GM06990 (cell line): Measurements from ENCODE around the gene AK1.
"Not testable (repeated sequence)": the region's sequence is repeated elsewhere in the genome, so short reads cannot be mapped to it uniquely, and the experiment has no call there.

Experiments used
- DNase-seq: peaks from one replicate; pipeline ENCODE4 v3.0.0-alpha.2; 2011; ENCODE audit not compliant: insufficient read length; ENCODE audit errors: extremely low read depth
- H3K27me3 ChIP-seq: replicated peaks from 2 replicates; pipeline ENCODE4 v1.6.0; 2011; ENCODE audit warnings: low read length; ENCODE audit not compliant: control insufficient read depth, insufficient read depth
- H3K36me3 ChIP-seq: 2 replicates; pipeline ENCODE4 v1.5.1; 2011; ENCODE audit warnings: low read length; ENCODE audit not compliant: control insufficient read depth, insufficient read depth
- H3K4me3 ChIP-seq: replicated peaks from 2 replicates; pipeline ENCODE4 v1.5.1; 2011; ENCODE audit warnings: low read depth, mild to moderate bottlenecking, control low read depth, low read length
- TF ChIP-seq, protein P1 (sequence below): IDR thresholded peaks from 2 replicates; pipeline ENCODE4 v1.5.1; 2011; ENCODE audit warnings: low read length, control low read depth, mild to moderate bottlenecking, inconsistent platforms; ENCODE audit not compliant: insufficient read depth, poor library complexity, severe bottlenecking

AK1 gene

DNA sequence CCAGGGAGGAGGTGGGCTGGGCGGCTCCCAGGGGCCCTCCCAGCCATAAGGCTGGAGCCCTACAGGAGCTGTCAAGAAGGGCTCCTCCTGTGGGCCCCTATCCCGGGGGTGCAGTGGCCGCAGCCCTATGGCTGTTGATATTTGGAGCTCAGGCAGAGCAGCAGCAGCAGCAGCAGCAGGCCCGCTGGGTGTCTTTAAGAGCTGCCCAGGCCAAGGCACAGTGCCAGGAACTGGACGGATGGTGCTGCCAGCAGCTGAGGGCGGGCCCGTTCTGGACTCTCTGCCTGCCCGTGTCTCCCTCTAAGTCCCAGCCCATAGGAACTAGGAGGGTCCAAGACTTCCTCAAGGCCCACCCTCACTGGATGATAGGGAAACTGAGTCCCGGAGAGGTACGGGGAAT is 3.6 kb downstream of the AK1 start:
- Histone ChIP-seq H3K27me3 (no peaks in the 10 kb centered on the region), H3K36me3 (no peaks in the 10 kb centered on the region), H3K4me3 (no peak overlapping the region)
- TF ChIP-seq, protein P1, sequence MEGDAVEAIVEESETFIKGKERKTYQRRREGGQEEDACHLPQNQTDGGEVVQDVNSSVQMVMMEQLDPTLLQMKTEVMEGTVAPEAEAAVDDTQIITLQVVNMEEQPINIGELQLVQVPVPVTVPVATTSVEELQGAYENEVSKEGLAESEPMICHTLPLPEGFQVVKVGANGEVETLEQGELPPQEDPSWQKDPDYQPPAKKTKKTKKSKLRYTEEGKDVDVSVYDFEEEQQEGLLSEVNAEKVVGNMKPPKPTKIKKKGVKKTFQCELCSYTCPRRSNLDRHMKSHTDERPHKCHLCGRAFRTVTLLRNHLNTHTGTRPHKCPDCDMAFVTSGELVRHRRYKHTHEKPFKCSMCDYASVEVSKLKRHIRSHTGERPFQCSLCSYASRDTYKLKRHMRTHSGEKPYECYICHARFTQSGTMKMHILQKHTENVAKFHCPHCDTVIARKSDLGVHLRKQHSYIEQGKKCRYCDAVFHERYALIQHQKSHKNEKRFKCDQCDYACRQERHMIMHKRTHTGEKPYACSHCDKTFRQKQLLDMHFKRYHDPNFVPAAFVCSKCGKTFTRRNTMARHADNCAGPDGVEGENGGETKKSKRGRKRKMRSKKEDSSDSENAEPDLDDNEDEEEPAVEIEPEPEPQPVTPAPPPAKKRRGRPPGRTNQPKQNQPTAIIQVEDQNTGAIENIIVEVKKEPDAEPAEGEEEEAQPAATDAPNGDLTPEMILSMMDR: no peak
- DNase-seq: no peak

DNA sequence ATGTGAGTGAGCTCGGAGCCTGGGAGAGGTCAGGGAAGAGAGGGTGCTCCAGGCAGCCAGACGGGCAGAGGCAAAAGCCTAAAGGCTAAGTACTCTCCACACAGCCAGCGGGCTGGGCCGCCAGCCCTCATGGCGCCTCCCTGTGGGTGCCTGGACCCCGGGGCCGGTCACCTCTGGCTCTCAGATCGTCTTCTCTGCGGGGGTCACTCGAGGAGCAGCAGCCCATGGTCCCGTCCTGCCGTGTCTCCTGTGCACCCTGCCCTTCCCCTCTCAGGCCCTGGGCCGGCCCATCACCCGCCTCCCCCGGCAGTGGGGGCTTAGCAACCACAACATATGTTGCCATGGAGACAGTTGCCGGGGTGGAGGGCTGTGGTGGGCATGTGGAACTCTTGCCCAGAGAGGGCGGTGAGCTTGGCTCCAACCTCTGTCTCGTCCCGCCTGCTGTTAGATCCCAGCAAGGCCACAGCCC is 4.2 kb downstream of the AK1 start:
- DNase-seq: no peak
- TF ChIP-seq, protein P1: no peak
- Histone ChIP-seq H3K27me3 (no peaks in the 10 kb centered on the region), H3K4me3 (no peak overlapping the region), H3K36me3 (no peaks in the 10 kb centered on the region)

DNA sequence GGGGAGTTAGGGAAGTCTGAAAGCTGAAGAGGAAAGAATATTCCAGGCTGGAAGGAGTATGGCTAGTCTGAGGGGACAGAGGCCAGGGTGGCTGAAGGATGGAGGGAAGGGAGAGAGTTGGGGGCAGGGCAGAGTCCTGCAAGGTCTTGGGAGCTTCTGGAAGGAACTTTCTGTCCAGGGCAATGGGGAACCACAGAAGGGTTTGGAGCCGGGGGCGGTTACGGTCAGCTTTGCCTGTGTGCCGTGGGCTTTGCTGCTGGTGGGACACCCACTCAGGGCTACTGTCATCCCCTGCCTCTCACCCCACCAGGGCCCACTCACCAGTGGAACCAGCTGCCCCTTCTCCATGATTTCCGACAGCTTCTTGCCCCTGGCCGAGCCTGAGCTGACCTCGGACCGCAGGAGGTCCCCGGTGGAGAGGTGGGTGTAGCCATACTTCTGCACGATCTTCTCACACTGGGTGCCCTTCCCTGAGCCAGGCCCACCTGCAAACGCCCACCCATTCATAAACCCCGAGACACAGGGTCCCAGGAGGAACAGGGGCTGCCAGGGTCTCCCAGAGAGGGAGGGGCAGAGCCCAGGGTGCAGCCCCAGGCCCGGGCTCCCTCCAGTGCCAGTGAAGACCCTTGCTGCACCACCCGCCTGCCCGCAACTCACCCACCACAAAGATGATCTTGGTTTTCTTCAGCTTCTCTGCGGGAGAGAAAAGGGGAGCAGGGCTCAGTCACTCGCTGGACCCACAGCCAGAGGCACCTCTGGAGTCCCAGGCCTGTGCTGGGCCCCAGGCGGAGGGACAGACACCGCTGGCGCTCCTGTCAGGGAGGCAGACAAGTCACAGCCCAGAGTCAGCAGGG is 4.9 kb downstream of the AK1 start:
- no peak for DNase-seq
- TF ChIP-seq, protein P1: no peak
- Histone ChIP-seq H3K27me3 (no peaks in the 10 kb centered on the region), H3K4me3 (no peak overlapping the region), H3K36me3 (no peaks in the 10 kb centered on the region)

DNA sequence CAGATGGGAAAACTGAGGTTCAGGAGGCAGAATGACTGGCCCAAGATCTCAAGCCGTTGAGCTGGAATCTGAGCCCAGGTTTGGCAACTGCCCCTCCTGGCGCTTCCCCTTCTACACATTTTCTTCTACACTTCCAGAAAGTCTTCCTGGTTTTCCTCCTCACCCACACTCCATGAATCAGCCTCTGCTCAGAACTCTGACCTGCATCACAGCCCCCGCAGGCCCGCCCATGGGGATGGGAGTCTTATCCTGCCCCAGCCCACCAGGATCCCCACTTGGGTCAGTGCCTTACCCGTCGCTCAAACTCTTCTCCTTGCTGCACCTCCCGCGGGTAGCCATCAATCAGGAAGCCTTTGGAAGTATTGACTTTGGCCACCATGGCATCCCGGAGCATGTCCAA is 5.9 kb downstream of the AK1 start:
- no peaks in the 10 kb centered on the region for H3K27me3 ChIP-seq
- H3K36me3 ChIP-seq: no peaks in the 10 kb centered on the region
- TF ChIP-seq, protein P1: no peak
- DNase-seq: no peak
- H3K4me3 ChIP-seq: no peak overlapping the region

DNA sequence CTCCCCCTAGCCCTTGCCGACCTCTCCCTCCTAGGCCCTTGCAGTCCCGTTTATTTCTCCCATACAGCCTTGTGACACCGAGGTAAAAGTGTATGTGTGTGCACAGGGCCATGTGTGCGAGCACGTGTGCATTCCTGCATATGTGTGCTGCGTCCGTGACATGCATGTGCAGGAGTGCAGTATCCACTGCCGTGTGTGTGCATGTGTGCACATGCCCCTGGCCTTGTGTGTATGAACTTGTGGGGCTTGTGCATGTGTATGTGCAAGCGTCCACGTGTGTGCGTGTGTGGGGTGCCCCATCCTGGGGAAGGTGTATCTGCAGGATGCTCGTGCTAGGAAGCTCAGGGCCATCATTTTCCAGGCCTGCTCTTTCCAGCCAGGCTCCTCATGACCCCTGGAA is 6.6 kb downstream of the AK1 start:
- no peaks in the 10 kb centered on the region for H3K27me3 ChIP-seq
- DNase-seq: no peak
- no peak overlapping the region for H3K4me3 ChIP-seq
- no peaks in the 10 kb centered on the region for H3K36me3 ChIP-seq
- TF ChIP-seq, protein P1: no peak

DNA sequence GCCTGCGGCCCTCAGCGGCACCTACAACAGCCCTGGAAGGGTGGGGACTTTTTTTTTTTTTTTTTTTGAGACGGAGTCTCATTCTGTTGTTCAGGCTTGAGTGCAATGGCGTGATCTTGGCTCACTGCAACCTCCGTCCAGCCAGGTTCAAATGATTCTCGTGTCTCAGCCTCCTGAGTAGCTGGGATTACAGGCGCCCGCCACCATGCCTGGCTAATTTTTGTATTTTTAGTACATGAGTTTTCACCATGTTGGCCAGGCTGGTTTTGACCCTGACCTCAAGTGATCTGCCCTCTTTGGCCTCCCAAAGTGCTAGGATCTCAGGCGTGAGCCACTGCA is 7.4 kb downstream of the AK1 start:
- H3K36me3 ChIP-seq, H3K27me3 ChIP-seq, H3K4me3 ChIP-seq, DNase-seq: not testable (repeated sequence)
